ENCODE data around the gene GATD1. TPM values are rescaled to one million over a fixed set of nuclear protein-coding genes. Genes with fewer than 3 reads are reported as not detected.

The GATD1 gene
- polyA plus RNA-seq, 2 of the 4 experiments (the other 2 are of a cell fraction) = 14.5 to 43.1 TPM

- peaks cover 21% of the 10 kb centered on the region for H3K4me1 ChIP-seq
- DNase-seq (ENCODE audit: low read depth in 1 of 2, low spot score in 1 of 2) = peak; percentile 88
- H3K4me3 ChIP-seq = peak within 1 kb of the TSS; percentile 99
- no peak for FAIRE-seq
- peak within 1 kb of the TSS; percentile 95 for H3K4me2 ChIP-seq
- peak; percentile 94 to 95 for ATAC-seq
- WGBS (ENCODE audit: missing lambda C conversion rate) = 1% methylated on average over 39 of the region's 112 CpGs
- H3K27ac ChIP-seq = peak within 1 kb of the TSS; percentile 87 to 97
- ChIA-PET POLR2A (interaction anchor here (0.6 to 1.7 kb wide), 10 partner anchors 11 to 172 kb away, joined by 3 to 9 read pairs (median 4); partner anchors contain the start of genes DEAF1, GATD1 and TMEM80), CTCF (interaction anchor here (0.6 to 11.3 kb wide), 17 partner anchors 8 to 92 kb away, joined by 3 to 119 read pairs (median 3); partner anchors contain the start of gene TMEM80)
- no peaks in the 10 kb centered on the region for H3K9me3 ChIP-seq
- TF ChIP-seq BCL3 (IDR thresholded peaks at IDR 0.05) (0 out of 3 replicates have a peak, but pooled peaks have one; percentile 50), ATOH8 (CRISPR knock-in tag; IDR thresholded peaks at IDR 0.05; ENCODE audit: low read depth) (no peak), ZNF302 (CRISPR knock-in tag; IDR thresholded peaks at IDR 0.05) (no peak), PHF8 (IDR thresholded peaks at IDR 0.05; ENCODE audit: borderline replicate concordance, low read depth) (peak; percentile 65; the same call in 1 of the 2 replicates), EHMT2 (IDR thresholded peaks at IDR 0.05; ENCODE audit: low read depth) (no peak), RFX5 (IDR thresholded peaks at IDR 0.05) (no peak), POLR2AphosphoS2 (conservative IDR thresholded peaks at IDR 0.05; ENCODE audit: low read length) (no peak), E2F6 (IDR thresholded peaks at IDR 0.05; ENCODE audit: borderline replicate concordance, low read depth) (peak; percentile 40), USF2 (IDR thresholded peaks at IDR 0.05) (no peak), HOXA7 (CRISPR knock-in tag; IDR thresholded peaks at IDR 0.05) (no peak), ELK1 (IDR thresholded peaks at IDR 0.05; ENCODE audit: low read depth, low read length) (no peak), KDM5A (IDR thresholded peaks at IDR 0.05) (0 out of 2 replicates have a peak, but pooled peaks have one; percentile 45), POLR2A (IDR thresholded peaks at IDR 0.05; ENCODE audit: low read length) (peak; percentile 64), MAX (IDR thresholded peaks at IDR 0.05) (peak; percentile 52; the same call in 1 of the 2 replicates), SREBF2 (IDR thresholded peaks at IDR 0.05) (no peak), HMGXB4 (CRISPR knock-in tag; IDR thresholded peaks at IDR 0.05; ENCODE audit: borderline replicate concordance) (0 out of 2 replicates have a peak, but pooled peaks have one; percentile 52), JUN (IDR thresholded peaks at IDR 0.05) (peak in 1 of 2 experiments; percentile 84; a peak in 3 of 5 replicates), RNF2 (IDR thresholded peaks at IDR 0.05; ENCODE audit: borderline replicate concordance, low read depth) (0 out of 2 replicates have a peak, but pooled peaks have one; percentile 35)
These were observed 29.9 kb downstream of the GATD1 start, which contains the start of gene TALDO1 for GRCh38 chr11:747158-748006. Gene TALDO1 (plus strand): TSS chr11:747464. CDS start chr11:747482, 18 bp downstream.

All from A549 (cell line).